Mucosa of rectum (tissue), 2 donors: Measurements from ENCODE around the gene TEX11.
"Not testable (repeated sequence)": the region's sequence is repeated elsewhere in the genome, so short reads cannot be mapped to it uniquely, and the experiment has no call there.

ENCODE experiments used
- H3K27ac ChIP-seq, 2 donors: one replicate each; pipeline ENCODE4 v1.7.0; 2013; ENCODE audit warnings: inconsistent platforms in 2 of 2, low read depth in 2 of 2, low read length in 2 of 2
- H3K27me3 ChIP-seq, 2 donors: one replicate each; pipeline ENCODE4 v1.7.0; 2013; ENCODE audit warnings: low read length in 2 of 2; ENCODE audit not compliant: control insufficient read depth in 2 of 2, insufficient read depth in 2 of 2
- H3K36me3 ChIP-seq, 2 donors: one replicate each; pipeline ENCODE4 v1.7.0; 2013; ENCODE audit warnings: low read length in 2 of 2; ENCODE audit not compliant: control insufficient read depth in 2 of 2, insufficient read depth in 2 of 2
- H3K4me1 ChIP-seq, 2 donors: one replicate each; pipeline ENCODE4 v1.7.0; 2013; ENCODE audit warnings: low read length in 2 of 2, mild to moderate bottlenecking in 1 of 2; ENCODE audit not compliant: control insufficient read depth in 2 of 2, insufficient read depth in 2 of 2
- H3K4me3 ChIP-seq, 2 donors: one replicate each; pipeline ENCODE4 v1.7.0; 2013; ENCODE audit warnings: low read length in 2 of 2
- H3K9ac ChIP-seq, 2 donors: one replicate each; pipeline ENCODE4 v1.7.0; 2013; ENCODE audit warnings: low read length in 2 of 2, low read depth in 1 of 2, mild to moderate bottlenecking in 1 of 2
- H3K9me3 ChIP-seq, 2 donors: one replicate each; pipeline ENCODE4 v1.7.0; 2013; ENCODE audit warnings: low read length in 2 of 2; ENCODE audit not compliant: control insufficient read depth in 2 of 2
- donor health status: healthy.
- donor health status: Normal muscosa, but diverticular disease.

Gene TEX11

DNA sequence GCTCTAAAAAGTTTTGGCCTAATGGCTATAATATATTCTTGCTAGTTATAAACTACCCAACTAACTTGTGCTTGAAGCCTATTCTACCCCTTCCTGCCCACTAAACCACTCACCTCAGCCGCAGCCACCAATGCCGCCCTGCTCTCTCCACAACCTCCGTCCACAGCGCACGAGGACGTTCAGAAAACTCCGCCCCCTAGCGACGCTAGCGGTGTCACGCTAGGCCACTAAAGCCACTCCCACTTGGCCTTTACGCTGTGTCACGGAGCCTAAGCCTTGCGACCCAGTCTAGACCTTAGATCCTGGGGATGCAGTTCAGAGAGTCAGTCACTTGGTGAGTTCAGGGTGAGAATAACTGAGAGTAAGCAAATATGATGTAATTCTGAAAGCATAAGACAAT lies at the start of gene TEX11:
TSS of gene TEX11 (minus strand) at position 171 of the 400 bp plus-strand sequence. CDS start 922 bp downstream, outside the sequence.
- no peaks in the 10 kb centered on the region for H3K27me3 ChIP-seq
- H3K27ac ChIP-seq = no peak within 1 kb of the TSS
- H3K4me1 ChIP-seq = no peaks in the 10 kb centered on the region
- H3K36me3 ChIP-seq = no peaks in the 10 kb centered on the region
- H3K9ac ChIP-seq = no peak within 1 kb of the TSS
- H3K9me3 ChIP-seq = no peaks in the 10 kb centered on the region
- no peak within 1 kb of the TSS for H3K4me3 ChIP-seq

DNA sequence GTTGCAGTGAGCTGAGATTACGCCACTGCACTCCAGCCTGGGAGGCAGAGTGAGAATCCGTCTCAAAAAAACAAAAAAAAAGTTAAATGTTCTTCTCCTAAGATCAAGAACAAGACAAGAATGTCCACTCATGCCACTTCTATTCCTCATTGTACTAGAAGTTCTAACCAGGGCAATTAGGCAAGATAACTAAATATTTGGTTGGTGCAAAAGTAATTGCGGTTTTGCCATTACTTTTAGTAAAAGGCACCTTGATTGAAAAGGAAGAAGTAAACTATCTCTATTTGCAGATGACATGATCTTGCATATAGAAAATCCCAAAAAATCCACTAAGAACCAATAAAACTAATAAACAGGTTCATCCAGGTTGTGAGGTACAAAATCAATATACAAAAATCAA lies 46.4 kb upstream of the TEX11 start:
- Histone ChIP-seq H3K9me3 (no peaks in the 10 kb centered on the region), H3K27ac (no peak overlapping the region), H3K27me3 (peaks cover 0 to 3% of the 10 kb centered on the region in 2 donors)

DNA sequence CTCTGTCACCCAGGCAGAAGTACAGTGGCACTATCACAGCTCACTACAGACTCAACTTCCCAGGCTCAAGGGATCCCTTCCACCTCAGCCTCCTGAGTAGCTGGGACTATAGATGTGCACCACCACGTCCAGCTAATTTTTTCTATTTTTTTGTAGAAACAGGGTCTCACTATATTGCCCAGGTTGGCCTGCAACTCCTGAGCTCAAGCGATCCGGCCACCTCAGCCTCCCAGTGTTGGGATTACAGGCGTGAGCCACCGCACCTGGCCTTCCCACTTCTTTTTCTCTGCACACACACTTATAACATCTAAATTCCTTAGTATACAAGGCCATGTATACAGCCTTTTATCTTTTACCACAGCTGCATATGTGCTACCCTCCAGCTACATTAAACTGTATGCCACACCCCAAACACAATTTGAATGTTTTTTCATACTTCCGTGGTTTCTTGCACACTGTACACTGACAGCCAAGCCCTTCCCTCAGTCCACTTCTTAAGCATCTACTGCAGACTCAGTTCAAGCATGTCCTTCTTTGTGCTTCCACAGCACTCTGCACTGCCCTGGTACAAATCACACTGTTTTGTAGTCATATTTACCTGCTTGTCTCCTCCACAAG lies 15.9 kb upstream of the TEX11 start:
- no peaks in the 10 kb centered on the region for H3K9me3 ChIP-seq

More for the DNA sequence above, 46.4 kb upstream of the TEX11 start:
- H3K36me3 ChIP-seq = no peaks in the 10 kb centered on the region
- H3K9ac ChIP-seq = no peak overlapping the region
- H3K4me1 ChIP-seq = no peaks in the 10 kb centered on the region
- no peak overlapping the region for H3K4me3 ChIP-seq

DNA sequence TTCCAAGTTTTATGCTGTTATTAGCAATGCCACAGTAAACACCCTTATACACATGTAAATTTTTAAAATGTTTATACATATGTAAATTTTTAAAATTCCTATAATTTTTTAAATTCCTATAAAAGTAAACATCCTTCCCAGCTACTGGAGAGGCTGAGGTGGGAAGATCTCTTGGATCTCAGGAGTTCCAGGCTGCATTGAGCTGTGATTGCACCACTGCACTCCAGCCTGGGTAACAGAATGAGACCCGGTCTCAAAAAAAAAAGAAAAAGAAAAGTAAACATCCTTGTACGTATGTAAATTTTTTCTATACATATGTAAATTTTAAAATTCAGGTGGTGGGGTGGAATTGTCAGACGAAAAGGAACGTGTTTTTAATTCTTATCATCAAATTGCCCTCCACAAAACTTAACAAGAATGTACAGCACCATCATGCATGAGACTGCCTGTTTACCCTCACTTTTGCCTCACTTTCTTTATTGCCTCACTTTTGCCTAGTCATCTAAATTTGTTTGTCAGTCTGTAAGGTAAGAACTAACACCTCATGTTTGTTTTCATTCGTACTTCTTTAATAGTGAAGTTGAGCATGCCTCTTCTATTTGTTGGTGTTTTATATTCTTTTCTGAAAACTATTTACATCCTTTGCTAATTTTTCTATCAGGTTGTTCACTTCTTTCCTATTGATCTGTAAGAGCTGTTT lies 14.4 kb upstream of the TEX11 start:
- Histone ChIP-seq H3K27me3 (peaks cover 0 to 11% of the 10 kb centered on the region in 2 donors), H3K27ac (no peak overlapping the region), H3K9ac (no peak overlapping the region), H3K36me3 (no peaks in the 10 kb centered on the region), H3K4me1 (no peaks in the 10 kb centered on the region), H3K9me3 (no peaks in the 10 kb centered on the region), H3K4me3 (no peak overlapping the region)

More for the DNA sequence above, 15.9 kb upstream of the TEX11 start:
- Histone ChIP-seq H3K27ac (no peak overlapping the region), H3K9ac (no peak overlapping the region), H3K4me3 (no peak overlapping the region), H3K36me3 (no peaks in the 10 kb centered on the region), H3K27me3 (peaks cover 0 to 11% of the 10 kb centered on the region in 2 donors), H3K4me1 (no peaks in the 10 kb centered on the region)

DNA sequence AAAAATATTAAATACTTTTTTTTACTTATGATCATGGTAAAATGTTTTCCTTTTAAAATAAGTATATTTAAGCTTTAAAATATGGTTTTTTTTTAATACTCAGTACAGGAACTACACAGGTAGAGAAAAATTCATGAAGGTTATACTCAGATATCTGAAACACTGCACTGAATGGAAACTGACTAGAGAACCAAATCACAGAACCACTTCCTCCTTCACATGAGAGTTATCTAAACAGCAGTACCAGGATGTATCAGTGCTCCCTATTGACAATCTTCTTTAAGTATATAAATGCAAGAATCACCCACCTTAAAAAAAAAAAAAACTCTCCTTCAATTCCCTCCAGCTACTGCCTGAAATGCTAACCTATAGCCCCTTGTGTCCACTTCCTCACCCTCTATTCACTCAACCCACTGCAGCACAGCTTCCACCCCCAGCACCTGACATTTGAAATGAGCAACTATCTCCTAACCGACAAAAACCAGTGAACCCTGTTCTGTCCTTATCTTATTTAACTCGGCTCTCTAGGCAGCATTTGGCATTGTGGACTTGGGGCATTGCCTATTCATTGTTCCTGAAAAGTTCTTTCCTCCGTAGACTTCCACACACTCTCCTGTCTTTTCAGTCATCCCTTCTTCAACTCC lies 13.3 kb upstream of the TEX11 start:
- H3K4me1 ChIP-seq = no peaks in the 10 kb centered on the region
- no peaks in the 10 kb centered on the region for H3K36me3 ChIP-seq
- H3K9me3 ChIP-seq = no peaks in the 10 kb centered on the region
- no peak overlapping the region for H3K4me3 ChIP-seq
- peaks cover 0 to 11% of the 10 kb centered on the region in 2 donors for H3K27me3 ChIP-seq
- no peak overlapping the region for H3K27ac ChIP-seq
- H3K9ac ChIP-seq = no peak overlapping the region

DNA sequence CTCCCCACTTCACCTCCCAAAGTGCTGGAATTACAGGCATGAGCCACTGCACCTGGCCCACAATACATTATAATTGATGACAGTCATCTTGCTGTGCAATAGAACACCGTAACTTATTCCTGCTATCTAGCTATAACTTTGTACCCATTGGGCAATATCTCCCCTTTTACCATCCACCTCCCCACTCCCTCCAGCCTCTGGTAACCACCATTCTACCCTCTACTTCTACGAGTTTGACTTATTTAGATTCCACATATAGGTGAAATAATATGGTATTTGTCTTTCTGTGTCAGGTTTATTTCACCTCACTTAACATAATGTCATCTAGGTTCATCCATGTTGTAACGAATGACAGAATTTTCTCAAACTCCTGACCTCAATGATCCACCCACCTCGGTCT lies 8.2 kb upstream of the TEX11 start:
- no peak overlapping the region for H3K4me3 ChIP-seq
- H3K9me3 ChIP-seq = no peaks in the 10 kb centered on the region
- H3K27me3 ChIP-seq = peaks cover 0 to 3% of the 10 kb centered on the region in 2 donors
- H3K27ac ChIP-seq = no peak overlapping the region
- no peaks in the 10 kb centered on the region for H3K4me1 ChIP-seq
- H3K9ac ChIP-seq = no peak overlapping the region
- no peaks in the 10 kb centered on the region for H3K36me3 ChIP-seq

DNA sequence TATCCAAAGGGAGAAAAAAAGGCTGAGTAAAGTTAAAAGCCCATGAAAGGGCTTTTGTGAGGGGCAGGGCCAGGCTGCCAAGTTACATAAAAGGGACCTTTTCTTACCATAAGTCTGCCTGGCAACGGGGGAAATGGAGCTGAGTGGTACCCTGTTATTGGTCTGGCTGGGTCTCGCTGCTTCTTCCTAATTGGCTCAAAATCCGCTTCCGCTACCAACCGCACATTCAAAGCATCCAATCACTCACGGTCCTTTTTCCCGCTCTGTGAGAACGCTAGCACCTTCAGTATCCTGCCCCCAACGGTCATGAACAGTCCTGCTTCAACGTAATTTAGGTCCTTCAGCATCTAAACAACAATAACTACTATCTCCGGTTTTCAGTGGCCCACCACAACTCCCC lies 611 bp downstream of the TEX11 start:
- Histone ChIP-seq H3K4me1 (no peaks in the 10 kb centered on the region), H3K27me3 (no peaks in the 10 kb centered on the region), H3K27ac (no peak overlapping the region), H3K9me3 (no peaks in the 10 kb centered on the region), H3K36me3 (no peaks in the 10 kb centered on the region), H3K4me3 (no peak overlapping the region), H3K9ac (no peak overlapping the region)

DNA sequence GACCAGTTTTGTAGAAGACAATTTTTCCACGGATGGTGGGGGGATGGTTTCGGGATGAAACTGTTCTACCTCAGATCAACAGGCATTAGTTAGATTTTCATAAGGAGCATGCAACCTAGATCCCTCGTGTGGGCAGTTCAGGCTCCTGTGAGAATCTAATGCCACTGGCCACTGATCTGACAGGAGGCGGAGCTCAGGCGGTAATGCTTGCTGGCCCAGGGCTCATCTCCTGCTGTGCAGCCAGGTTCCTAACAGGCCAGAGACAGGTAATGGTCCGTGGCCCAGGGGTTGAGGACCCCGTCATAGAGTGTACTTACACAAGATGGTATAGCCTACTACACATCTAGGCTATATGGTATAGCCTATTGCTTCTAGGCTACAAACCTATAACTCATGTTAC lies 7.0 kb downstream of the TEX11 start:
- Histone ChIP-seq H3K9me3 (no peaks in the 10 kb centered on the region), H3K36me3 (no peaks in the 10 kb centered on the region), H3K27ac (no peak overlapping the region), H3K4me3 (no peak overlapping the region), H3K9ac (no peak overlapping the region), H3K4me1 (no peaks in the 10 kb centered on the region), H3K27me3 (no peaks in the 10 kb centered on the region)

DNA sequence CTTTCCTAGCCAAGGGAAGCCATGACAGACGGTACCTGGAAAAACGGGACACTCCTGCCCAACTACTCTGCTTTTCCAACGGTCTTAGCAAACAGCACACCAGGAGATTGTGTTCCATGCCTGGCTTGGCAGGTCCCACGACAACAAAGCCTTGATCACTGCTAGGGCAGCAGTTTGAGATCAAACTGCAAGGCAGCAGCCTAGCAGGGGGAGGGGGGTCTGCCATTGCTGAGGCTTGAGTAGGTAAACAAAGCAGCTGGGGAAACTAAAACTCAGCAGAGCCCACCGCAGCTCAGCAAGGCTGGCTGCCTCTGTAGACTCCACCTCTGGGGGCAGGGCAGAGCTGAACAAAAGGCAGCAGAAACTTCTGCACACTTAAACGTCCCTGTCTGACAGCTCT lies 18.1 kb downstream of the TEX11 start:
- not testable (repeated sequence) for H3K27me3 ChIP-seq, H3K27ac ChIP-seq, H3K9me3 ChIP-seq, H3K36me3 ChIP-seq, H3K4me1 ChIP-seq, H3K4me3 ChIP-seq, H3K9ac ChIP-seq

DNA sequence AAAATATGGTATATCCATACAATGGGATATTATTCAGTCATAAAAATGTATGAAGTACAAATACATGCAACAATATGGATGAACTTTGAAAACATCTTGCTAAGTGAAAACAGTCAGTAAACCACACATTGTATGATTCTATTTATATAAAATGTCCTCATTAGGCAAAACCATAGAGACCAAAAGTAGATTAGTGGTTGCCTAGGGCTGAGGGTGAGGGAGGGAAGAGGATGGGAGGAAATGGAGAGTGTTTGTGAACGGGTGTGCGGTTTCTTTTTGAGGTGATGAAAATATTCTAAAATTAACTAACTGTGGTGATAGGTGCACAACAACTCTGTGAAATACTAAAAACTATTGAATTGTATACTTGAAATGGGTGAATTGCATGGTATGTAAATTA lies 29.6 kb downstream of the TEX11 start:
- Histone ChIP-seq H3K4me1 (no peaks in the 10 kb centered on the region), H3K27ac (no peak overlapping the region), H3K9me3 (no peaks in the 10 kb centered on the region), H3K4me3 (no peak overlapping the region), H3K36me3 (no peaks in the 10 kb centered on the region), H3K9ac (no peak overlapping the region), H3K27me3 (peaks cover 0 to 3% of the 10 kb centered on the region in 2 donors)
